Gastroesophageal sphincter (tissue), 3 donors: Measurements from ENCODE around the gene ANKRD13D.

ENCODE experiments used
- POLR2A ChIP-seq, 2 donors: fragments of 450-650 bp; IDR thresholded peaks; one replicate each; pipeline ENCODE4 v1.6.1; 2017; ENCODE audit warnings: antibody characterized with exemption in 2 of 2, mild to moderate bottlenecking in 2 of 2, moderate library complexity in 1 of 2
- POLR2AphosphoS5 ChIP-seq: sonication (generic); formaldehyde crosslinking; IDR thresholded peaks from one replicate; pipeline ENCODE4 v1.6.1; 2017; ENCODE audit warnings: antibody characterized with exemption
- TF ChIP-seq, protein P1 (sequence below), 4 experiments: fragments of 200-600 bp in 2 of 4; fragments of 450-650 bp in 2 of 4; sonication (generic) in 1 of 4; IDR thresholded peaks; one replicate each; pipeline ENCODE4 v1.5.1; 2017 to 2019; ENCODE audit warnings: antibody characterized with exemption in 4 of 4, mild to moderate bottlenecking in 2 of 4, moderate library complexity in 2 of 4

- TF ChIP-seq, protein P1, sequence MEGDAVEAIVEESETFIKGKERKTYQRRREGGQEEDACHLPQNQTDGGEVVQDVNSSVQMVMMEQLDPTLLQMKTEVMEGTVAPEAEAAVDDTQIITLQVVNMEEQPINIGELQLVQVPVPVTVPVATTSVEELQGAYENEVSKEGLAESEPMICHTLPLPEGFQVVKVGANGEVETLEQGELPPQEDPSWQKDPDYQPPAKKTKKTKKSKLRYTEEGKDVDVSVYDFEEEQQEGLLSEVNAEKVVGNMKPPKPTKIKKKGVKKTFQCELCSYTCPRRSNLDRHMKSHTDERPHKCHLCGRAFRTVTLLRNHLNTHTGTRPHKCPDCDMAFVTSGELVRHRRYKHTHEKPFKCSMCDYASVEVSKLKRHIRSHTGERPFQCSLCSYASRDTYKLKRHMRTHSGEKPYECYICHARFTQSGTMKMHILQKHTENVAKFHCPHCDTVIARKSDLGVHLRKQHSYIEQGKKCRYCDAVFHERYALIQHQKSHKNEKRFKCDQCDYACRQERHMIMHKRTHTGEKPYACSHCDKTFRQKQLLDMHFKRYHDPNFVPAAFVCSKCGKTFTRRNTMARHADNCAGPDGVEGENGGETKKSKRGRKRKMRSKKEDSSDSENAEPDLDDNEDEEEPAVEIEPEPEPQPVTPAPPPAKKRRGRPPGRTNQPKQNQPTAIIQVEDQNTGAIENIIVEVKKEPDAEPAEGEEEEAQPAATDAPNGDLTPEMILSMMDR (IDR thresholded peaks at IDR 0.05) = no peak
- TF ChIP-seq POLR2A (IDR thresholded peaks at IDR 0.05) = no peak
- TF ChIP-seq POLR2AphosphoS5 = no peak
Measured at GRCh38 chr11:67274768-67275605, 14.1 kb upstream of the ANKRD13D start.
